H1 (cell line): ENCODE results near the gene HAGH. TPM values are rescaled to one million over a fixed set of nuclear protein-coding genes. Genes with fewer than 3 reads are reported as not detected.

Experiments used
- CTCF ChIA-PET: fragments of 300-600 bp; sonication (Branson Sonifier 250); formaldehyde crosslinking; loops from one replicate; lab custom pipeline; 2021; ENCODE audit not compliant: partially characterized antibody; lab: Charles Lee
- POLR2A ChIA-PET: fragments of 300-600 bp; sonication (Branson Sonifier 250); formaldehyde crosslinking; loops from one replicate; lab custom pipeline; 2021; ENCODE audit warnings: inconsistent platforms; ENCODE audit not compliant: partially characterized antibody; lab: Charles Lee
- DNase-seq, 2 experiments: peaks; one replicate each; pipeline versions ENCODE4 v3.0.0 to v3.0.0-alpha.2; 2010 to 2022; ENCODE audit warnings: low spot score in 2 of 2, low read depth in 1 of 2, mixed read lengths in 1 of 2
- FAIRE-seq: peaks from 2 replicates; lab custom pipeline; 2011; peaks lifted over from hg19 to GRCh38; lab: Jason Lieb, UNC
- H2AFZ ChIP-seq: 2 replicates; pipeline ENCODE4 v1.8.1; 2012; ENCODE audit warnings: low read length, inconsistent platforms
- H2AK5ac ChIP-seq: 2 replicates; pipeline ENCODE4 v1.6.1; 2013; ENCODE audit warnings: low read depth, low read length
- H2BK120ac ChIP-seq: replicated peaks from 2 replicates; pipeline ENCODE3; 2013; ENCODE audit warnings: low read depth, low read length, inconsistent platforms
- H2BK12ac ChIP-seq: 2 replicates; pipeline ENCODE4 v1.6.1; 2013; ENCODE audit warnings: low read depth, low read length
- H2BK15ac ChIP-seq: 2 replicates; pipeline ENCODE4 v1.6.1; 2013; ENCODE audit warnings: low read length
- H2BK20ac ChIP-seq: 2 replicates; pipeline ENCODE4 v1.6.1; 2013; ENCODE audit warnings: low read length
- H2BK5ac ChIP-seq: 2 replicates; pipeline ENCODE4 v1.6.1; 2013; ENCODE audit warnings: low read depth, low read length
- H3K14ac ChIP-seq: 2 replicates; pipeline ENCODE4 v1.6.1; 2013; ENCODE audit warnings: inconsistent platforms; ENCODE audit not compliant: insufficient read length
- H3K18ac ChIP-seq: 2 replicates; pipeline ENCODE4 v1.6.1; 2013; ENCODE audit warnings: low read length; ENCODE audit errors: extremely low read depth
- H3K23ac ChIP-seq: 2 replicates; pipeline ENCODE4 v1.6.1; 2013; ENCODE audit warnings: inconsistent platforms; ENCODE audit not compliant: insufficient read length
- H3K23me2 ChIP-seq: 2 replicates; pipeline ENCODE4 v1.6.1; 2013; ENCODE audit warnings: low read depth, low read length
- H3K27ac ChIP-seq: 2 replicates; pipeline ENCODE4 v1.6.1; 2011; ENCODE audit warnings: low read depth, low read length, inconsistent platforms
- H3K27me3 ChIP-seq, 4 experiments: replicated peaks in 1 of 4; 1 replicate in 1 of 4; 2 replicates in 3 of 4; pipeline versions ENCODE4 v1.6.1 to v1.8.1; 2011 to 2013; ENCODE audit warnings: low read length in 3 of 4, mild to moderate bottlenecking in 3 of 4, inconsistent platforms in 2 of 4, mixed read lengths in 2 of 4, moderate library complexity in 1 of 4; ENCODE audit not compliant: control insufficient read depth in 3 of 4, insufficient read depth in 3 of 4; ENCODE audit errors: extremely low read depth in 1 of 4
- H3K36me3 ChIP-seq, 4 experiments: 2 replicates each; pipeline versions ENCODE4 v1.6.1 to v1.8.1; 2011 to 2013; ENCODE audit warnings: mild to moderate bottlenecking in 4 of 4, low read length in 3 of 4, moderate library complexity in 2 of 4, control low read depth in 1 of 4, inconsistent platforms in 1 of 4; ENCODE audit not compliant: insufficient read depth in 4 of 4, control insufficient read depth in 2 of 4
- H3K4ac ChIP-seq: replicated peaks from 2 replicates; pipeline ENCODE3; 2013; ENCODE audit warnings: low read length, low read depth, mixed read lengths, inconsistent platforms; ENCODE audit not compliant: insufficient read length
- H3K4me1 ChIP-seq, 4 experiments: replicated peaks in 1 of 4; 1 replicate in 1 of 4; 2 replicates in 3 of 4; pipeline versions ENCODE4 v1.6.1 to v1.8.1; 2011 to 2013; ENCODE audit warnings: low read length in 3 of 4, inconsistent platforms in 2 of 4, mixed read lengths in 1 of 4; ENCODE audit not compliant: insufficient read depth in 4 of 4, control insufficient read depth in 3 of 4
- H3K4me2 ChIP-seq, 2 experiments: 2 replicates each; pipeline versions ENCODE4 v1.6.1 to v1.8.1; 2011 to 2013; ENCODE audit warnings: low read depth in 2 of 2, low read length in 2 of 2, control low read depth in 1 of 2, inconsistent platforms in 1 of 2, mild to moderate bottlenecking in 1 of 2; ENCODE audit not compliant: insufficient read depth in 1 of 2
- H3K4me3 ChIP-seq, 4 experiments: fragments of 200-600, 300-600 bp in 1 of 4; sonication (generic), shearing (Covaris generic), sonication (Bioruptor Twin) in 1 of 4; 2 replicates each; pipeline versions ENCODE4 v1.5.1 to v1.8.1; 2011 to 2016; ENCODE audit warnings: low read length in 4 of 4, low read depth in 3 of 4, control low read depth in 2 of 4, inconsistent platforms in 2 of 4, mild to moderate bottlenecking in 2 of 4, mixed read lengths in 1 of 4, moderate library complexity in 1 of 4; ENCODE audit not compliant: insufficient read depth in 2 of 4; ENCODE audit errors: extremely low read depth in 1 of 4
- H3K56ac ChIP-seq: replicated peaks from 2 replicates; pipeline ENCODE3; 2013; ENCODE audit warnings: low read depth, mild to moderate bottlenecking, mixed read lengths, low read length, inconsistent platforms; ENCODE audit not compliant: insufficient read length
- H3K79me1 ChIP-seq: 2 replicates; pipeline ENCODE4 v1.6.1; 2013; ENCODE audit warnings: low read depth, low read length, control low read depth
- H3K79me2 ChIP-seq, 2 experiments: 2 replicates each; pipeline versions ENCODE4 v1.6.1 to v1.8.1; 2012 to 2013; ENCODE audit warnings: low read length in 2 of 2, mild to moderate bottlenecking in 2 of 2, inconsistent platforms in 1 of 2; ENCODE audit not compliant: insufficient read depth in 2 of 2, control insufficient read depth in 1 of 2
- H3K9ac ChIP-seq, 4 experiments: replicated peaks in 1 of 4; 1 replicate in 1 of 4; 2 replicates in 3 of 4; pipeline versions ENCODE4 v1.6.1 to v1.8.1; 2011 to 2013; ENCODE audit warnings: low read depth in 3 of 4, low read length in 3 of 4, control low read depth in 2 of 4, mild to moderate bottlenecking in 2 of 4, moderate library complexity in 2 of 4, inconsistent platforms in 1 of 4; ENCODE audit errors: extremely low read depth in 1 of 4
- H3K9me3 ChIP-seq, 2 experiments: 2 replicates each; pipeline versions ENCODE4 v1.6.1 to v1.8.1; 2012 to 2013; ENCODE audit warnings: mild to moderate bottlenecking in 2 of 2, moderate library complexity in 2 of 2, control low read depth in 1 of 2, inconsistent platforms in 1 of 2, low read depth in 1 of 2, low read length in 1 of 2, mixed read lengths in 1 of 2; ENCODE audit not compliant: insufficient read depth in 2 of 2
- H4K20me1 ChIP-seq, 2 experiments: replicated peaks in 1 of 2; 2 replicates each; pipeline versions ENCODE3 to v1.8.1; 2011 to 2013; ENCODE audit warnings: inconsistent platforms in 2 of 2, low read length in 2 of 2, mild to moderate bottlenecking in 1 of 2; ENCODE audit not compliant: insufficient read depth in 2 of 2, control insufficient read depth in 1 of 2
- H4K5ac ChIP-seq: 2 replicates; pipeline ENCODE4 v1.6.1; 2013; ENCODE audit warnings: low read length, low read depth, mixed read lengths, inconsistent platforms; ENCODE audit not compliant: insufficient read length
- H4K8ac ChIP-seq: 2 replicates; pipeline ENCODE4 v1.8.0; 2013; ENCODE audit warnings: mild to moderate bottlenecking, moderate library complexity, low read length, inconsistent platforms; ENCODE audit not compliant: insufficient read depth; ENCODE audit errors: extremely low read depth
- H4K91ac ChIP-seq: replicated peaks from 2 replicates; pipeline ENCODE3; 2013; ENCODE audit warnings: low read length, mixed read lengths, inconsistent platforms; ENCODE audit not compliant: insufficient read length
- CEBPB ChIP-seq: IDR thresholded peaks from 2 replicates; pipeline ENCODE4 v1.6.1; 2012; ENCODE audit warnings: low read depth, low read length
- CREB1 ChIP-seq: IDR thresholded peaks from 2 replicates; pipeline ENCODE4 v1.6.1; 2012; ENCODE audit warnings: inconsistent platforms
- EP300 ChIP-seq, 2 experiments: IDR thresholded peaks; 1 replicate in 1 of 2; 2 replicates in 1 of 2; pipeline ENCODE4 v1.6.1; 2011 to 2012; ENCODE audit warnings: low read depth in 2 of 2, low read length in 2 of 2, mild to moderate bottlenecking in 2 of 2, borderline replicate concordance in 1 of 2, inconsistent platforms in 1 of 2, moderate library complexity in 1 of 2
- GABPA ChIP-seq: IDR thresholded peaks from 2 replicates; pipeline ENCODE4 v1.6.1; 2011; ENCODE audit warnings: mild to moderate bottlenecking, low read length, moderate library complexity, borderline replicate concordance; ENCODE audit not compliant: insufficient read depth
- GTF2F1 ChIP-seq: IDR thresholded peaks from 2 replicates; pipeline ENCODE4 v1.6.1; 2012; ENCODE audit warnings: low read depth, low read length, improper control_type of control experiment, borderline replicate concordance
- JUND ChIP-seq: IDR thresholded peaks from 2 replicates; pipeline ENCODE4 v1.6.1; 2011; ENCODE audit warnings: mild to moderate bottlenecking, improper control_type of control experiment, low read length
- KDM4A ChIP-seq: IDR thresholded peaks from one replicate; pipeline ENCODE4 v1.7.1; 2012; ENCODE audit warnings: low read depth, mild to moderate bottlenecking, moderate library complexity, low read length, inconsistent platforms; ENCODE audit not compliant: severe bottlenecking
- KDM5A ChIP-seq: fragments of 200-600 bp; IDR thresholded peaks from 2 replicates; pipeline ENCODE4 v1.7.1; 2012; ENCODE audit warnings: mild to moderate bottlenecking, low read length, inconsistent platforms, mixed read lengths
- PHF8 ChIP-seq: fragments of 200-600 bp; sonication (generic); conservative IDR thresholded peaks from 2 replicates; pipeline ENCODE4 v1.7.1; 2012; ENCODE audit warnings: low read depth, mild to moderate bottlenecking, inconsistent platforms, low read length, moderate library complexity
- SIX5 ChIP-seq: IDR thresholded peaks from 2 replicates; pipeline ENCODE4 v1.6.1; 2011; ENCODE audit warnings: mild to moderate bottlenecking, low read depth, low read length
- SP1 ChIP-seq: IDR thresholded peaks from 2 replicates; pipeline ENCODE4 v1.6.1; 2011; ENCODE audit warnings: low read depth, low read length
- SP4 ChIP-seq: IDR thresholded peaks from 2 replicates; pipeline ENCODE4 v1.6.1; 2012; ENCODE audit warnings: low read length, inconsistent platforms
- SRF ChIP-seq: IDR thresholded peaks from 2 replicates; pipeline ENCODE4 v1.6.1; 2011; ENCODE audit warnings: mild to moderate bottlenecking, low read depth, low read length, moderate library complexity
- SUZ12 ChIP-seq: fragments of 200-600 bp; sonication (generic); IDR thresholded peaks from 2 replicates; pipeline ENCODE4 v1.6.1; 2012; ENCODE audit warnings: mild to moderate bottlenecking, inconsistent platforms, low read length, moderate library complexity, mixed read lengths
- TBP ChIP-seq: IDR thresholded peaks from 2 replicates; pipeline ENCODE4 v1.6.1; 2011; ENCODE audit warnings: low read depth, low read length, improper control_type of control experiment
- TCF12 ChIP-seq: IDR thresholded peaks from 2 replicates; pipeline ENCODE4 v1.6.1; 2011; ENCODE audit warnings: low read depth, mild to moderate bottlenecking, low read length
- ZNF274 ChIP-seq: IDR thresholded peaks from 2 replicates; pipeline ENCODE4 v1.7.0; 2012; ENCODE audit warnings: low read length, borderline replicate concordance; ENCODE audit errors: extremely low read depth
- whole genome bisulfite sequencing, 2 experiments: shearing (Covaris generic) in 1 of 2; methylation state at CpG; one replicate each; pipeline versions ENCODE4 v1.1.6 to v1.1.7; 2013 to 2015; ENCODE audit warnings: low lambda C conversion rate in 2 of 2, mixed read lengths in 2 of 2, inconsistent platforms in 1 of 2, low coverage in 1 of 2, missing lambda C conversion rate in 1 of 2; ENCODE audit not compliant: insufficient replicate concordance in 2 of 2, insufficient coverage in 1 of 2, insufficient read length in 1 of 2; ENCODE audit errors: extremely low coverage in 1 of 2, missing lambda C conversion rate in 1 of 2; 5-methylcytosine and 5-hydroxymethylcytosine counted together
- polyA plus RNA-seq, 7 experiments: library from polyadenylated mRNA; depleted of rRNA in 3 of 7; stranded (reverse) in 5 of 7; unstranded in 2 of 7; fragments of >200 nt in 5 of 7; fragments of 200-250 nt in 2 of 7; gene quantifications; 1 replicate in 5 of 7; 2 replicates in 1 of 7; 4 replicates in 1 of 7; pipeline versions ENCODE4 v1.2.1 to v1.2.3, GENCODE V29; 2011 to 2013; ENCODE audit warnings: missing spikeins in 2 of 7, mixed read lengths in 2 of 7
- total RNA-seq: library from RNA; stranded (reverse); fragmentation: NEBNext Ultra II Directional; extraction: Animal tissue kit (Norgen Biotek cat#: 25700); gene quantifications from 2 replicates; pipeline ENCODE4 v1.2.1, GENCODE V29; 2021

The HAGH gene
- total and polyA plus RNA-seq, 2 of the 8 experiments (the other 6 are each of a cell fraction or from before 2014, with no cell fraction given) = 28.7 to 40.6 TPM

DNA sequence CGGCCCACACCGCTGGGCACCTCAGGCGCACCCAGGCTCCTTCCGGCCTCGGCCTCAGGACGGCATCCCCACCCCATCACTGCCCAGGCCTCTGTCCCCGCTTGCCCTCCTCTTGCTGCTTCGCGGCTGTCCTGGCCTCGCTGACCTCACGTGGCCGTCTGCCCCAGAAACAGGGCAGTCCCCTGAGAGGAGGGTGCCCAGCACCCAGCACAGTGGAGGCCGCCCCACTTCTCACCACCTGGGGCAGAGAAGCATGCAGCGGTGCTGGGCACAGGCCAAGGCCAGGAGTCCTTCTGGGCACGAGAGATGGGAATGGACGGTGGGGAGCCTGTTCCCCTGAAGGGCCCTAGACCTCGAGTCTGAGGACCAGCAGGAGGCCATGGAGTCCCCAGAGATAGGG lies 8.9 kb downstream of the HAGH start:
- no peak overlapping the region for H2AFZ ChIP-seq
- H4K20me1 ChIP-seq = peaks cover 4 to 6% of the 10 kb centered on the region in 2 experiments
- no peak overlapping the region for H3K23ac ChIP-seq
- H3K79me1 ChIP-seq = no peaks in the 10 kb centered on the region; the same call in 1 of the 2 replicates
- no peak overlapping the region for H2BK15ac ChIP-seq
- no peak overlapping the region for H3K4me3 ChIP-seq
- no peak overlapping the region for H2BK5ac ChIP-seq
- no peak overlapping the region for H3K14ac ChIP-seq
- ChIA-PET CTCF (no interaction called here), POLR2A (no interaction called here)
- no peak overlapping the region for H2AK5ac ChIP-seq
- no peaks in the 10 kb centered on the region for H3K4me1 ChIP-seq
- FAIRE-seq (no peak), DNase-seq (no peak)
- no peak overlapping the region for H4K8ac ChIP-seq
- no peak overlapping the region for H3K9ac ChIP-seq
- no peak overlapping the region for H3K56ac ChIP-seq
- no peaks in the 10 kb centered on the region for H3K27me3 ChIP-seq
- 97% methylated on average over 17 of the region's 17 CpGs; no CpG with 5 or more reads in 1 of the 2 experiments for WGBS, 2 experiments
- H2BK12ac ChIP-seq = no peak overlapping the region
- no peak overlapping the region for H3K27ac ChIP-seq
- no peaks in the 10 kb centered on the region for H3K9me3 ChIP-seq
- H3K23me2 ChIP-seq = no peaks in the 10 kb centered on the region
- no peak overlapping the region for H4K5ac ChIP-seq
- no peak overlapping the region for H2BK20ac ChIP-seq
- H3K18ac ChIP-seq = no peak overlapping the region
- no peak overlapping the region for H2BK120ac ChIP-seq
- no peak overlapping the region for H3K4ac ChIP-seq
- no peaks in the 10 kb centered on the region for H3K79me2 ChIP-seq
- no peak overlapping the region for H3K4me2 ChIP-seq
- peaks cover 0 to 9% (median 4%) of the 10 kb centered on the region in 4 experiments; a peak in 5 of 8 replicates for H3K36me3 ChIP-seq
- no peak overlapping the region for H4K91ac ChIP-seq
- TF ChIP-seq SUZ12 = no peak
- TF ChIP-seq EP300 (IDR thresholded peaks at IDR 0.05; ENCODE audit: borderline replicate concordance in 1 of 2, low read depth in 2 of 2, low read length in 2 of 2) = no peak
- no peak for TF ChIP-seq GABPA
- TF ChIP-seq SP1 = no peak
- TF ChIP-seq CREB1 = no peak
- TF ChIP-seq SRF = no peak
- TF ChIP-seq SP4 = no peak
- TF ChIP-seq PHF8 = no peak
- TF ChIP-seq ZNF274 = no peak
- no peak for TF ChIP-seq TCF12
- no peak for TF ChIP-seq TBP
- TF ChIP-seq CEBPB = no peak
- no peak for TF ChIP-seq JUND
- no peak for TF ChIP-seq KDM5A
- TF ChIP-seq GTF2F1 = no peak
- TF ChIP-seq SIX5 = no peak
- TF ChIP-seq KDM4A = no peak
